ENCODE results near the gene MATCAP1. TPM values are rescaled to one million over a fixed set of nuclear protein-coding genes. Genes with fewer than 3 reads are reported as not detected.
A peak's percentile ranks its signal among the peaks of the same experiment; 100 is the strongest.

Gene MATCAP1
- total and polyA plus RNA-seq, 11 donors, result 4.1 to 21.6 (median 11.1) TPM

DNA sequence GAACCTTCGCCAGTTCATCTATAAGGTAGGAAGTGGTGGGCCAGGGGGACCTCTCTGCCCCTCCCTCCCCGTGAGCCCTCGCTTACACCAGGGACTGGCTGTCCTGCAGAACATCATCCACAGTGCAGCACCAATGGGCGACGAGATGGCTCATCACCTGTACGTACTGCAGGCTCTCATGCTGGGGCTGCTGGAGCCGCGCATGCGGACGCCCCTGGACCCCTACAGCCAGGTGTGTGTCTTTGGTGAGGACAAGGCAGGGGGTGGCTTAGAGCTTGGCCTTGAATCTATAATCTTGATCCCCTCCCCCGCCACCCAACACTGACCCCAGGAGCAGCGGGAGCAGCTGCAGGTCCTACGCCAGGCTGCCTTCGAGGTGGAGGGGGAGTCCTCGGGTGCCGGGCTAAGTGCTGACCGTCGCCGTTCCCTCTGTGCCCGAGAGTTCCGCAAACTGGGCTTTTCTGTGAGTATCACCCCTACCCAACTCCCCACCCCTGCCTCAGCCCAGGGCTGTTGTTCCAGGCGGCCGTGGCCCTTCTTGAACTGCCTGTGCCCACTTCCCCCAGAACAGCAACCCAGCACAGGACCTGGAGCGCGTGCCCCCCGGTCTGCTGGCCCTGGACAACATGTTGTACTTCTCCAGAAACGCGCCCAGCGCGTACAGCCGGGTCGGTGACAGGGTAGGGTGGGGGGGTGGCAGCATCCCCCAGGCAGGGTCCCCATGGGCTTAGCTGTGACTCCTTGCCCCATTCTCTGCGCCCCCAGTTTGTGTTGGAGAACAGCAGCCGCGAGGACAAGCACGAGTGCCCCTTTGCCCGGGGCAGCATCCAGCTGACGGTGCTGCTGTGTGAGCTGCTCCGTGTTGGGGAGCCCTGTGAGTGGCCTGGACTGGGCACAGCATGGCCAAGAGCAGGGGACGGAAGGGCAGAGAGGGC, 17.9 kb upstream of the MATCAP1 start:
- WGBS, 4 donors, result 93 to 95% (median 94%) methylated on average over 30 to 40 of the region's 40 CpGs
- H3K4me3 ChIP-seq, result no peak overlapping the region
- TF ChIP-seq POLR2A (IDR thresholded peaks at IDR 0.05), result no peak
- TF ChIP-seq, protein P1, sequence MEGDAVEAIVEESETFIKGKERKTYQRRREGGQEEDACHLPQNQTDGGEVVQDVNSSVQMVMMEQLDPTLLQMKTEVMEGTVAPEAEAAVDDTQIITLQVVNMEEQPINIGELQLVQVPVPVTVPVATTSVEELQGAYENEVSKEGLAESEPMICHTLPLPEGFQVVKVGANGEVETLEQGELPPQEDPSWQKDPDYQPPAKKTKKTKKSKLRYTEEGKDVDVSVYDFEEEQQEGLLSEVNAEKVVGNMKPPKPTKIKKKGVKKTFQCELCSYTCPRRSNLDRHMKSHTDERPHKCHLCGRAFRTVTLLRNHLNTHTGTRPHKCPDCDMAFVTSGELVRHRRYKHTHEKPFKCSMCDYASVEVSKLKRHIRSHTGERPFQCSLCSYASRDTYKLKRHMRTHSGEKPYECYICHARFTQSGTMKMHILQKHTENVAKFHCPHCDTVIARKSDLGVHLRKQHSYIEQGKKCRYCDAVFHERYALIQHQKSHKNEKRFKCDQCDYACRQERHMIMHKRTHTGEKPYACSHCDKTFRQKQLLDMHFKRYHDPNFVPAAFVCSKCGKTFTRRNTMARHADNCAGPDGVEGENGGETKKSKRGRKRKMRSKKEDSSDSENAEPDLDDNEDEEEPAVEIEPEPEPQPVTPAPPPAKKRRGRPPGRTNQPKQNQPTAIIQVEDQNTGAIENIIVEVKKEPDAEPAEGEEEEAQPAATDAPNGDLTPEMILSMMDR (IDR thresholded peaks at IDR 0.05), result no peak
- peaks cover 0 to 19% (median 9%) of the 10 kb centered on the region in 12 donors for H3K4me1 ChIP-seq
- H3K36me3 ChIP-seq, result peaks cover 0 to 65% (median 45%) of the 10 kb centered on the region in 9 donors
- intact Hi-C loops (cut with DNase I), result no loop called here
- no peaks in the 10 kb centered on the region for H3K27me3 ChIP-seq
- ATAC-seq (no peak), DNase-seq (peak in 1 of 5 donors; percentile 40)
- H3K9me3 ChIP-seq, result no peaks in the 10 kb centered on the region
- no peak overlapping the region for H3K27ac ChIP-seq

DNA sequence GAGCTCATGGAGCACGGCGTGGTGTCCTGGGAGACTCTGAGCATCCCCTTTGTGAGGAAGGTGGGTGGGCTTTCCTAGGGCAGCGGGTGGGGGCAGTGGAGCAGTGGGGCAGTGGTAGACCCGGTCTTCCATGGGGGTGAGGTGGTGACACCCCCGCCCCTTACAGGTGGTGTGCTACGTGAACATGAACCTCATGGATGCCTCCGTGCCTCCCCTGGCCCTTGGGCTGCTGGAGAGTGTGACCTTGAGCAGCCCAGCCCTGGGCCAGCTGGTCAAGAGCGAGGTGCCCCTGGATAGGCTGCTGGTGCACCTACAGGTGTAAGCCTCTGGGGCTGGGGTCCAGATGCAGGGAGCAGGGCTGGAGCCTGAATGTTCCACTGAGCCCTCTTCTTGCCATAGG, 16.7 kb upstream of the MATCAP1 start:
- TF ChIP-seq, protein P1 (IDR thresholded peaks at IDR 0.05), result no peak
- no peak for TF ChIP-seq POLR2A (IDR thresholded peaks at IDR 0.05)
- no peak overlapping the region for H3K27ac ChIP-seq
- WGBS, 4 donors, result 89 to 97% (median 92%) methylated on average over 5 to 8 of the region's 8 CpGs
- intact Hi-C loops (cut with DNase I), result no loop called here
- peaks cover 0 to 77% (median 57%) of the 10 kb centered on the region in 9 donors for H3K36me3 ChIP-seq
- DNase-seq (peak in 1 of 5 donors; percentile 62), ATAC-seq (no peak)
- H3K27me3 ChIP-seq, result no peaks in the 10 kb centered on the region
- no peak overlapping the region for H3K4me3 ChIP-seq
- H3K9me3 ChIP-seq, result no peaks in the 10 kb centered on the region
- H3K4me1 ChIP-seq, result peaks cover 0 to 19% (median 9%) of the 10 kb centered on the region in 12 donors

DNA sequence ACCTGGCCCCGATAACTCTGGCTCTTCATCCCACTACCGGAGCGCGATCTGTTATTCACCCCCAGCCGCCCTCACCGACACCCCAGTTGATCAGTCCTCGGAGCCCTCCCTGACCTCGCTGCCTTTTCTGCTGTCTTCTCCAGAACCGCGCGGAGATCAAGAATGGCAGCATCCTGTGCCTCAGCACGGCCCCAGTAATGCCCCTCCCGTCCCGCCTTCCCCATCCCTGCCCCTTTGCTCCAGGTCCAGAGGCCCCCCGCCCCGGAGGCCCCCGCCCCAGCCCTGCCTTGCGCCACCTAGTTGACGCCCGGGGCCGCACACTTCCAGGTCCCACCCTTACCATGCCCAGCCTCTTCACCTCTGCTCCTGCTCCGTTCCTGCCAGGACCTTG, 16.0 kb upstream of the MATCAP1 start:
- H3K27ac ChIP-seq, result no peak overlapping the region
- peak in 3 of 4 donors; percentile 6 to 24 (median 8) for ATAC-seq
- intact Hi-C loops (cut with DNase I), result no loop called here
- peaks cover 0 to 84% (median 64%) of the 10 kb centered on the region in 9 donors for H3K36me3 ChIP-seq
- no peaks in the 10 kb centered on the region for H3K9me3 ChIP-seq
- no peak overlapping the region for H3K4me3 ChIP-seq
- WGBS, 4 donors, result 42 to 63% (median 59%) methylated on average over 20 to 22 of the region's 22 CpGs
- peaks cover 0 to 19% (median 9%) of the 10 kb centered on the region in 12 donors for H3K4me1 ChIP-seq
- no peak for TF ChIP-seq POLR2A (IDR thresholded peaks at IDR 0.05)
- TF ChIP-seq, protein P1 (IDR thresholded peaks at IDR 0.05), result no peak
- no peaks in the 10 kb centered on the region for H3K27me3 ChIP-seq
- DNase-seq, result no peak

Measured in heart left ventricle (tissue), 16 donors.